Gastroesophageal sphincter (tissue), 3 donors: Measurements from ENCODE around the gene KIRREL3.

Experiments
- CTCF ChIP-seq, 4 experiments: fragments of 200-600 bp in 2 of 4; fragments of 450-650 bp in 2 of 4; sonication (generic) in 1 of 4; IDR thresholded peaks; one replicate each; pipeline ENCODE4 v1.5.1; 2017 to 2019; ENCODE audit warnings: antibody characterized with exemption in 4 of 4, mild to moderate bottlenecking in 2 of 4, moderate library complexity in 2 of 4
- EP300 ChIP-seq: sonication (generic); formaldehyde crosslinking; IDR thresholded peaks from one replicate; pipeline ENCODE4 v1.6.1; 2017; ENCODE audit warnings: antibody characterized with exemption, mild to moderate bottlenecking

GRCh38 chr11:126638648-126639047 is 361.9 kb downstream of the KIRREL3 start:
- no peak for TF ChIP-seq CTCF (IDR thresholded peaks at IDR 0.05)
- TF ChIP-seq EP300, result no peak
